GM19397 (cell line): ENCODE results near the gene MMGT1.
"Not testable (repeated sequence)": the region's sequence is repeated elsewhere in the genome, so short reads cannot be mapped to it uniquely, and the experiment has no call there.

Source experiments
- ATAC-seq: cut with Tn5 transposase; IDR thresholded peaks from one replicate; pipeline ENCODE4 v1.9.1; 2021; ENCODE audit warnings: mild to moderate bottlenecking, moderate library complexity; ENCODE audit not compliant: unreplicated experiment

Gene MMGT1

GRCh38 chrX:135927897-135928296 lies 45.9 kb downstream of the MMGT1 start:
- ATAC-seq, result no peak

DNA sequence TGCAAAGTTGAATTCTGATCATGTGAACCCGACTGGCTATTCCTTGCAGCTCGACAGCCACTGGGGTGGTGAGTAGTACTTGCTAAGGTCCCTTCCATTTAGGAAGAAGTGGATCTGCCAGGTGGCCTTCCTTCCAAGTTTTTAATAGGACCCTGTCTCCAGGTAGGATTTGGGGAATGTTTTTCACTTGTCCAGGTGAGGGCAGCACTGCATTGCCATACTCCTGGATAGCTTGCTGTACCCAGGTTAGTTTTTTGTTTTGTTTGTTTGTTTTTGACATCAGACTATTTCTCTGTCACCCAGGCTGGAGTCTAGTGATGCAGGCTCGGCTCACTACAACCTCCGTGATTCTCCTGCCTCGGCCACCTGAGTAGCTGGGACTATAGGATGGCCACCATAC lies 50.4 kb downstream of the MMGT1 start:
- no peak for ATAC-seq

DNA sequence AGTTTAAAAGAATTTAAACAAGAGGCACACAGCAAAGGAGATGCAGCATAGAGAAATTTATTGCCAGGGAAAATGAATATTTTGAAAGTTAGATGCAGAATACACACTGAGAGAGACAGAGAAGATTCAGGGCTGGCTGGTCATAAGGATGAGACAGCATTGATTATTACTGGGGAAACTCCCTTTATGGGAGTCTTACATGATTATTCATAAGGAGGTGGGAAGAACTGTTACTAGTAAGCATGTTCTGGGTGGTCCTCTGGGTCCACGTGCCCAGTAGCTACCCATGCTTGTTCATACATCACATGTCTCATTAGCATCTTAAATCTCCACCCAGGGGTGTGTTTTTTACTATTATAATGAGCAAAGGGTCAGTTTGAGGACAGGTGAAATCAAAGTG lies 53.3 kb downstream of the MMGT1 start:
- ATAC-seq, result not testable (repeated sequence)

DNA sequence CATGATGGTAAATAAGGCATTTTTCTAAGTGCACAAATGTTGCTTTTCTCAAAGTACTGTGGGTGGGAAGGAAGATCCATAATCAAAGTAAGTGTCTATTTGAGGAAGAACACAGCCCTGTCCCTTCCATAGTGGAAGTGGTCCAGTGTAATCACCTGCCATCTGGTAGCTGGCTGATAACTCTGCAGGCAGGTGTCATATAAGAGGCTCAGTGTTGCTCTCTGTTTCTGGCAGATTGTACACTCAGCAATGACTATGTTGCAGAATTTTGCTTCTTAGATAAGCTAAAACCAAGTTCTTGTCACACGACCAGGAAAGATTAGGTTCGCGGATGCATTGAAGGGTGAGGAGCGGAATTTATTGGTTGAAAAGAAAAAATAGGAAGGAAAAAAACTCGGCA lies 59.4 kb downstream of the MMGT1 start:
- ATAC-seq, result no peak
